COLO668 (cell line): Measurements from ENCODE around the gene RUSC1.
"Not testable (repeated sequence)": the region's sequence is repeated elsewhere in the genome, so short reads cannot be mapped to it uniquely, and the experiment has no call there.

Experiments used
- DNase-seq: peaks from one replicate; lab custom pipeline; 2025; ENCODE audit not compliant: unreplicated experiment; lab: John Stamatoyannopoulos, UW

Gene RUSC1

GRCh38 chr1:155320661-155321617 lies at the start of gene RUSC1:
RUSC1 (plus strand) TSS chr1:155320894; CDS start chr1:155321774, 880 bp downstream.
- DNase-seq = no peak

GRCh38 chr1:155272466-155273342 lies 48.0 kb upstream of the RUSC1 start:
- peak; percentile 91 for DNase-seq

GRCh38 chr1:155273343-155274245 lies 47.1 kb upstream of the RUSC1 start, which contains the start of gene CLK2:
CLK2 (minus strand) TSS chr1:155273504; CDS start chr1:155270977, 2,527 bp downstream.
- peak; percentile 99 for DNase-seq

- peak; percentile 99 for DNase-seq
Measured at GRCh38 chr1:155277070-155277901, 43.4 kb upstream of the RUSC1 start, which contains the start of gene HCN3. HCN3 (plus strand) TSS chr1:155277463; CDS start chr1:155277591, 128 bp downstream.

- DNase-seq = peak; percentile 69
Measured at GRCh38 chr1:155277902-155278688, 42.6 kb upstream of the RUSC1 start.

- no peak for DNase-seq
Measured at GRCh38 chr1:155278689-155279160, 42.0 kb upstream of the RUSC1 start.

- no peak for DNase-seq
Measured at GRCh38 chr1:155279268-155279667, 41.4 kb upstream of the RUSC1 start.

GRCh38 chr1:155282488-155283091 lies 38.1 kb upstream of the RUSC1 start:
- no peak for DNase-seq

- DNase-seq = no peak
Measured at GRCh38 chr1:155284476-155284875, 36.2 kb upstream of the RUSC1 start.

- no peak for DNase-seq
Measured at GRCh38 chr1:155285063-155285462, 35.6 kb upstream of the RUSC1 start.

- DNase-seq = no peak
Measured at GRCh38 chr1:155285631-155286044, 35.1 kb upstream of the RUSC1 start.

- no peak for DNase-seq
Measured at GRCh38 chr1:155286544-155286943, 34.1 kb upstream of the RUSC1 start.

GRCh38 chr1:155287987-155288543 lies 32.6 kb upstream of the RUSC1 start:
- no peak for DNase-seq

- not testable (repeated sequence) for DNase-seq
Measured at GRCh38 chr1:155291006-155291405, 29.7 kb upstream of the RUSC1 start.

GRCh38 chr1:155293086-155293749 lies 27.5 kb upstream of the RUSC1 start:
- DNase-seq = no peak

- DNase-seq = no peak
Measured at GRCh38 chr1:155294520-155295182, 26.0 kb upstream of the RUSC1 start.
